ENCODE measurements around the gene SELENOT.

SELENOT gene

DNA sequence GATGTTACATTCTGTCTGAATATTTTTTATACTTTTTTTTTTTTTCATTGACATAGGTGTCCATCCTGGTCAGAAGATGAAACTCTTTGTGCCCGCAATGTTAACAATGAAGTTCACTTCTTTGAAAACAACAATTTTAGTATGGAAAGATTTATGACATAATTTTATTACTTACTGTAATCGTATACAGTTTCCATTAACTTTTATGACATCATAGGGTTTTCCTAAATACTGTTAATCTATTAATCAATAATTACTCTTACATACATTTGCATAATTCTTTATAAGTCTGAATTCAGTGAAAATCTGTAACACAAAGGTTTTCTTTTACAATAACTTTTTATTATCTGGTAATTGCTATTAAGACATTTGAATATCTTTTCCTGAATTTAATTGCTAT is 38.9 kb upstream of the SELENOT start:
- no peak for TF ChIP-seq POLR2AphosphoS5 (IDR thresholded peaks at IDR 0.05; ENCODE audit: low read depth, low read length)
- TF ChIP-seq, protein P1, sequence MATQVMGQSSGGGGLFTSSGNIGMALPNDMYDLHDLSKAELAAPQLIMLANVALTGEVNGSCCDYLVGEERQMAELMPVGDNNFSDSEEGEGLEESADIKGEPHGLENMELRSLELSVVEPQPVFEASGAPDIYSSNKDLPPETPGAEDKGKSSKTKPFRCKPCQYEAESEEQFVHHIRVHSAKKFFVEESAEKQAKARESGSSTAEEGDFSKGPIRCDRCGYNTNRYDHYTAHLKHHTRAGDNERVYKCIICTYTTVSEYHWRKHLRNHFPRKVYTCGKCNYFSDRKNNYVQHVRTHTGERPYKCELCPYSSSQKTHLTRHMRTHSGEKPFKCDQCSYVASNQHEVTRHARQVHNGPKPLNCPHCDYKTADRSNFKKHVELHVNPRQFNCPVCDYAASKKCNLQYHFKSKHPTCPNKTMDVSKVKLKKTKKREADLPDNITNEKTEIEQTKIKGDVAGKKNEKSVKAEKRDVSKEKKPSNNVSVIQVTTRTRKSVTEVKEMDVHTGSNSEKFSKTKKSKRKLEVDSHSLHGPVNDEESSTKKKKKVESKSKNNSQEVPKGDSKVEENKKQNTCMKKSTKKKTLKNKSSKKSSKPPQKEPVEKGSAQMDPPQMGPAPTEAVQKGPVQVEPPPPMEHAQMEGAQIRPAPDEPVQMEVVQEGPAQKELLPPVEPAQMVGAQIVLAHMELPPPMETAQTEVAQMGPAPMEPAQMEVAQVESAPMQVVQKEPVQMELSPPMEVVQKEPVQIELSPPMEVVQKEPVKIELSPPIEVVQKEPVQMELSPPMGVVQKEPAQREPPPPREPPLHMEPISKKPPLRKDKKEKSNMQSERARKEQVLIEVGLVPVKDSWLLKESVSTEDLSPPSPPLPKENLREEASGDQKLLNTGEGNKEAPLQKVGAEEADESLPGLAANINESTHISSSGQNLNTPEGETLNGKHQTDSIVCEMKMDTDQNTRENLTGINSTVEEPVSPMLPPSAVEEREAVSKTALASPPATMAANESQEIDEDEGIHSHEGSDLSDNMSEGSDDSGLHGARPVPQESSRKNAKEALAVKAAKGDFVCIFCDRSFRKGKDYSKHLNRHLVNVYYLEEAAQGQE (IDR thresholded peaks at IDR 0.05; ENCODE audit: insufficient read depth in 1 of 2, low read depth in 2 of 2, low read length in 2 of 2) = no peak
- TF ChIP-seq TAF1 (IDR thresholded peaks at IDR 0.05; ENCODE audit: borderline replicate concordance, insufficient read depth, low read length) = no peak
- no peak for TF ChIP-seq FOXP2 (optimal IDR thresholded peaks at IDR 0.05; ENCODE audit: borderline replicate concordance, extremely low read depth, extremely low read length, insufficient read depth)
- TF ChIP-seq SIN3A (IDR thresholded peaks at IDR 0.05; ENCODE audit: borderline replicate concordance, insufficient read depth, low read length) = no peak

DNA sequence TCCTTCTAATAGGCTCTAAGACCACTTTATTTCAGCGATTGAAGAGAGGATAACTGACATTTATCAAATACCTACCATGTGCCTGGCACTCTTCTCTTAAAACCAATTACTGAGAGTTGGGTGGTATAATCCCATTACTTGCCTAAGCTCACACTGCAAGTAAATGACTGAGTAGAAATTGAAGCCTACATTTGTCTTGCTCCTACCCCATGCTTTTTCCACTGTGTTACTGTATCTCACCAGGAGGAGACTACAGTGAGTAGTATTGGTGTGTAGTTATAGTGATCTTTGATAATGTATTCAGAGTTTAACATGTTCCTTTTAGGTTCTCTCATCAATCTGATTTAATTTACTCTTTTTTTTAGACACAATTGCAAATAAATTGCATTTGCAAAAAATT is 35.8 kb upstream of the SELENOT start:
- TF ChIP-seq TAF1 (IDR thresholded peaks at IDR 0.05; ENCODE audit: borderline replicate concordance, insufficient read depth, low read length) (no peak), FOXP2 (optimal IDR thresholded peaks at IDR 0.05; ENCODE audit: borderline replicate concordance, extremely low read depth, extremely low read length, insufficient read depth) (no peak), SIN3A (IDR thresholded peaks at IDR 0.05; ENCODE audit: borderline replicate concordance, insufficient read depth, low read length) (no peak), POLR2AphosphoS5 (IDR thresholded peaks at IDR 0.05; ENCODE audit: low read depth, low read length) (no peak)
- TF ChIP-seq, protein P1 (IDR thresholded peaks at IDR 0.05; ENCODE audit: insufficient read depth in 1 of 2, low read depth in 2 of 2, low read length in 2 of 2) = no peak

DNA sequence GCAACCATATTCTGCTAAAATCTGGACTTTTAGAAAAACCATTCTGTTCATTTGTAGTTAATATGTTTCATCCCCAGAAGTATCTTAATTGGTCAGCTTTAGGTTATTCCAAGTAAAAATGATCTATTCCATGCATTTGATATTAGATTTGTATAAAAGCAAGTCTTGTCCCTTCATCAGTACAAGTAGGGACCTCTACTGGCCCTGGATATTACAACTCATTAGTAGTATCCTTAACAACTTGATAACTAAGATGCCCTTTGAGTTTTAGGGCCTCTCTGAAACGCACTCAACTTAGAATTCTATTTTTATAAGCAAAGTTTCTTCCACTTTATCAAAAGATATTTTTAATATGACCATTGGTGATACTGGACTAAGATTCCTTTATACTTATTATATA is 25.3 kb upstream of the SELENOT start:
- TF ChIP-seq TAF1 (IDR thresholded peaks at IDR 0.05; ENCODE audit: borderline replicate concordance, insufficient read depth, low read length) = no peak
- TF ChIP-seq, protein P1 (IDR thresholded peaks at IDR 0.05; ENCODE audit: insufficient read depth in 1 of 2, low read depth in 2 of 2, low read length in 2 of 2) = no peak
- no peak for TF ChIP-seq SIN3A (IDR thresholded peaks at IDR 0.05; ENCODE audit: borderline replicate concordance, insufficient read depth, low read length)
- TF ChIP-seq POLR2AphosphoS5 (IDR thresholded peaks at IDR 0.05; ENCODE audit: low read depth, low read length) = no peak
- no peak for TF ChIP-seq FOXP2 (optimal IDR thresholded peaks at IDR 0.05; ENCODE audit: borderline replicate concordance, extremely low read depth, extremely low read length, insufficient read depth)

DNA sequence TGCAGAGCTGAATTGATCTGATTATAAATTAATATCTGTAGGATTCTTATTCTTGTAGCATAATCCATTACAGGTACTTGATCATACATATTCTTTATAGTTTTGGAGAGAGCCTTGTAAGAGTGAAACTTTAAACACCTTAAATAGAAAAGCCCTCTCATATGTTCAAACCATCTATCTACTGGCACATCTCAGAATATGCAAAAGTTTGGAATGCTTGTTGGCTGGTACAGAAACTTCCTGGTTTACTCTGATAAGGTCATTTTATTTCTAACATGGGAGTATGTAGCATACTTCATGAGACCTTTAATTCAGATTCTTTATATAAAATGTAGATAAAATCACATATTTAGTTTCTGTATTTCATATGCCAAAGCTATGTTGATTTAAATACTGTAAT is 21.9 kb upstream of the SELENOT start:
- TF ChIP-seq, protein P1 (IDR thresholded peaks at IDR 0.05; ENCODE audit: insufficient read depth in 1 of 2, low read depth in 2 of 2, low read length in 2 of 2) = no peak
- TF ChIP-seq TAF1 (IDR thresholded peaks at IDR 0.05; ENCODE audit: borderline replicate concordance, insufficient read depth, low read length) (no peak), SIN3A (IDR thresholded peaks at IDR 0.05; ENCODE audit: borderline replicate concordance, insufficient read depth, low read length) (no peak), POLR2AphosphoS5 (IDR thresholded peaks at IDR 0.05; ENCODE audit: low read depth, low read length) (no peak), FOXP2 (optimal IDR thresholded peaks at IDR 0.05; ENCODE audit: borderline replicate concordance, extremely low read depth, extremely low read length, insufficient read depth) (no peak)

DNA sequence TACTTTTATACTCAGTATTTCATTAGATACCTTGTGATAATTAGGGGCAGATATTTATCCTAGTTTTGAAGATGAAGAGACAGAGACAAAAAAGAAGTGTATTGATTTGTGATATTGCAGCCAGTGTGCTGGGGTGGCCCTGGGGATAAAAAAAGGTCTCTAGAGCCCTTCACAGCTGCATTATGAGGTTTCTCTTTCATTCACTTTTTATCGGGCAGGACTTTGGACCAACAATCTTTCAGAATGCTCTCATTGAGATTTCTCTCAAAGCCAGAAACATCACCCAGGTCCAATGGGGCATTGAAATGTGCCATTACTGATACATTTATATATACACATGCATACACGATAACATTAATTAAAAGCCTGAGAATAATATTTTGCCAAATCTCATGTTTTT is 20.5 kb upstream of the SELENOT start:
- TF ChIP-seq POLR2AphosphoS5 (IDR thresholded peaks at IDR 0.05; ENCODE audit: low read depth, low read length) (no peak), SIN3A (IDR thresholded peaks at IDR 0.05; ENCODE audit: borderline replicate concordance, insufficient read depth, low read length) (no peak), FOXP2 (optimal IDR thresholded peaks at IDR 0.05; ENCODE audit: borderline replicate concordance, extremely low read depth, extremely low read length, insufficient read depth) (no peak), TAF1 (IDR thresholded peaks at IDR 0.05; ENCODE audit: borderline replicate concordance, insufficient read depth, low read length) (no peak)
- TF ChIP-seq, protein P1 (IDR thresholded peaks at IDR 0.05; ENCODE audit: insufficient read depth in 1 of 2, low read depth in 2 of 2, low read length in 2 of 2) = no peak

Measured in PFSK-1 (cell line).